GM21381 (cell line): ENCODE data around the gene SH3RF3.
"Not testable (repeated sequence)": the region's sequence is repeated elsewhere in the genome, so short reads cannot be mapped to it uniquely, and the experiment has no call there.

ENCODE experiments used
- ATAC-seq: cut with Tn5 transposase; IDR thresholded peaks from one replicate; pipeline ENCODE4 v1.9.1; 2021; ENCODE audit warnings: mild to moderate bottlenecking, moderate library complexity; ENCODE audit not compliant: unreplicated experiment

SH3RF3 gene

GRCh38 chr2:109529532-109530449 is 400.8 kb downstream of the SH3RF3 start:
- no peak for ATAC-seq

GRCh38 chr2:109530712-109531111 is 401.7 kb downstream of the SH3RF3 start:
- ATAC-seq: no peak

GRCh38 chr2:109531221-109531620 is 402.2 kb downstream of the SH3RF3 start:
- no peak for ATAC-seq

GRCh38 chr2:109531896-109532727 is 403.1 kb downstream of the SH3RF3 start:
- ATAC-seq: no peak

GRCh38 chr2:109532728-109533076 is 403.7 kb downstream of the SH3RF3 start:
- no peak for ATAC-seq

GRCh38 chr2:109533823-109534222 is 404.8 kb downstream of the SH3RF3 start:
- ATAC-seq: no peak

GRCh38 chr2:109535217-109535946 is 406.4 kb downstream of the SH3RF3 start:
- ATAC-seq: no peak

GRCh38 chr2:109536556-109536955 is 407.6 kb downstream of the SH3RF3 start:
- ATAC-seq: not testable (repeated sequence)

GRCh38 chr2:109537565-109538222 is 408.7 kb downstream of the SH3RF3 start:
- no peak for ATAC-seq

- ATAC-seq: no peak
Observed at GRCh38 chr2:109538546-109538945, 409.5 kb downstream of the SH3RF3 start.

- ATAC-seq: no peak
Observed at GRCh38 chr2:109542384-109542783, 413.4 kb downstream of the SH3RF3 start.

- peak; percentile 58 for ATAC-seq
Observed at GRCh38 chr2:109545828-109546713, 417.1 kb downstream of the SH3RF3 start.

- no peak for ATAC-seq
Observed at GRCh38 chr2:109547280-109547679, 418.3 kb downstream of the SH3RF3 start.

- ATAC-seq: no peak
Observed at GRCh38 chr2:109549016-109549590, 420.1 kb downstream of the SH3RF3 start.
